Urinary bladder (tissue), 4 donors: ENCODE results near the gene SAMD4B. TPM values are rescaled to one million over a fixed set of nuclear protein-coding genes. Genes with fewer than 3 reads are reported as not detected.

Experiments used
- DNase-seq: peaks from one replicate; pipeline ENCODE4 v3.0.0-alpha.2; 2015; ENCODE audit errors: extremely low spot score
- H3K27ac ChIP-seq: one replicate; pipeline ENCODE4 v1.5.1; 2013; ENCODE audit warnings: low read depth, mild to moderate bottlenecking, moderate library complexity
- H3K36me3 ChIP-seq: one replicate; pipeline ENCODE4 v1.6.1; 2013; ENCODE audit warnings: mild to moderate bottlenecking, moderate library complexity; ENCODE audit not compliant: insufficient read depth
- H3K4me1 ChIP-seq: one replicate; pipeline ENCODE4 v1.6.1; 2013; ENCODE audit warnings: mild to moderate bottlenecking, moderate library complexity; ENCODE audit not compliant: insufficient read depth
- H3K4me3 ChIP-seq: one replicate; pipeline ENCODE4 v1.5.1; 2013; ENCODE audit warnings: low read depth, low read length
- WGBS: extraction: QIAGEN DNeasy Blood & Tissue Kit; methylation state at CpG from one replicate; pipeline ENCODE4 v1.1.7; 2013; 5-methylcytosine and 5-hydroxymethylcytosine counted together
- polyA plus RNA-seq: library from polyadenylated mRNA; stranded (reverse); fragments of 200-250 nt; gene quantifications from one replicate; pipeline ENCODE4 v1.2.3, GENCODE V29; 2013
- total RNA-seq: library from RNA; depleted of rRNA; stranded (reverse); fragments of >200 nt; gene quantifications from one replicate; pipeline ENCODE4 v1.2.3, GENCODE V29; 2014
- donor health status: healthy with polysubstance abuse.
- donor health status: healthy.

SAMD4B gene
- total and polyA plus RNA-seq, 2 donors, result 37.3 to 118 TPM

- Histone ChIP-seq H3K4me3 (peak overlapping the region; percentile 60), H3K4me1 (no peaks in the 10 kb centered on the region), H3K27ac (peak overlapping the region; percentile 91), H3K36me3 (peaks cover 11% of the 10 kb centered on the region)
- DNase-seq, result no peak
- 15% methylated on average over 22 of the region's 22 CpGs for WGBS
These were observed 63.9 kb downstream of the SAMD4B start for GRCh38 chr19:39405958-39406655.

- peak within 1 kb of the TSS; percentile 100 for H3K27ac ChIP-seq
- H3K4me3 ChIP-seq, result peak within 1 kb of the TSS; percentile 60
- H3K36me3 ChIP-seq, result peaks cover 11% of the 10 kb centered on the region
- DNase-seq, result no peak
- no peaks in the 10 kb centered on the region for H3K4me1 ChIP-seq
- WGBS, result 1% methylated on average over 56 of the region's 56 CpGs
These were observed 64.6 kb downstream of the SAMD4B start, which contains the start of gene ZFP36 for GRCh38 chr19:39406656-39407409. Gene ZFP36, plus strand, starts transcription at chr19:39406847. Its CDS starts 58 bp downstream, at chr19:39406905.

GRCh38 chr19:39407410-39407659, 65.1 kb downstream of the SAMD4B start:
- Histone ChIP-seq H3K36me3 (peaks cover 11% of the 10 kb centered on the region), H3K27ac (peak overlapping the region; percentile 100), H3K4me3 (peak overlapping the region; percentile 60), H3K4me1 (no peaks in the 10 kb centered on the region)
- no peak for DNase-seq
- under 1% methylated on average over 14 of the region's 14 CpGs for WGBS

- WGBS, result 17% methylated on average over 40 of the region's 40 CpGs
- no peak for DNase-seq
These were observed 65.6 kb downstream of the SAMD4B start for GRCh38 chr19:39407660-39408391.

GRCh38 chr19:39408392-39409207, 66.4 kb downstream of the SAMD4B start:
- H3K4me1 ChIP-seq, result no peaks in the 10 kb centered on the region
- WGBS, result 18% methylated on average over 20 of the region's 20 CpGs
- H3K27ac ChIP-seq, result peak overlapping the region; percentile 100
- peak overlapping the region; percentile 60 for H3K4me3 ChIP-seq
- DNase-seq, result no peak
- H3K36me3 ChIP-seq, result peaks cover 11% of the 10 kb centered on the region

More at GRCh38 chr19:39407660-39408391, 65.6 kb downstream of the SAMD4B start:
- H3K4me1 ChIP-seq, result no peaks in the 10 kb centered on the region
- H3K36me3 ChIP-seq, result peaks cover 11% of the 10 kb centered on the region
- peak overlapping the region; percentile 100 for H3K27ac ChIP-seq
- H3K4me3 ChIP-seq, result peak overlapping the region; percentile 60

- Histone ChIP-seq H3K27ac (peak overlapping the region; percentile 100), H3K4me3 (peak overlapping the region; percentile 60), H3K4me1 (no peaks in the 10 kb centered on the region), H3K36me3 (peaks cover 11% of the 10 kb centered on the region)
- no peak for DNase-seq
- 2% methylated on average over 52 of the region's 52 CpGs for WGBS
These were observed 67.2 kb downstream of the SAMD4B start for GRCh38 chr19:39409208-39410016.

- no peak for DNase-seq
- peak overlapping the region; percentile 52 for H3K4me3 ChIP-seq
- H3K36me3 ChIP-seq, result peaks cover 11% of the 10 kb centered on the region
- H3K27ac ChIP-seq, result peak overlapping the region; percentile 100
- 2% methylated on average over 35 of the region's 35 CpGs for WGBS
- no peaks in the 10 kb centered on the region for H3K4me1 ChIP-seq
These were observed 68.0 kb downstream of the SAMD4B start for GRCh38 chr19:39410017-39410830.

GRCh38 chr19:39410831-39411080, 68.5 kb downstream of the SAMD4B start:
- WGBS, result 41% methylated on average over 1 of the region's 1 CpG
- Histone ChIP-seq H3K36me3 (peaks cover 11% of the 10 kb centered on the region), H3K4me1 (no peaks in the 10 kb centered on the region), H3K27ac (peak overlapping the region; percentile 100), H3K4me3 (no peak overlapping the region)
- no peak for DNase-seq

GRCh38 chr19:39411081-39411831, 69.0 kb downstream of the SAMD4B start:
- Histone ChIP-seq H3K4me1 (no peaks in the 10 kb centered on the region), H3K4me3 (no peak overlapping the region), H3K36me3 (peaks cover 11% of the 10 kb centered on the region), H3K27ac (peak overlapping the region; percentile 100)
- DNase-seq, result no peak
- WGBS, result 12% methylated on average over 9 of the region's 9 CpGs

GRCh38 chr19:39411832-39412099, 69.5 kb downstream of the SAMD4B start:
- H3K36me3 ChIP-seq, result peaks cover 11% of the 10 kb centered on the region
- 0% methylated on average over 7 of the region's 7 CpGs for WGBS
- H3K4me1 ChIP-seq, result no peaks in the 10 kb centered on the region
- H3K27ac ChIP-seq, result no peak overlapping the region
- no peak overlapping the region for H3K4me3 ChIP-seq
- peak; percentile 87 for DNase-seq

GRCh38 chr19:39412100-39412866, 70.1 kb downstream of the SAMD4B start, which contains the start of gene PLEKHG2:
Gene PLEKHG2, plus strand, starts transcription at chr19:39412669. Its CDS starts 1,418 bp downstream, at chr19:39414087.
- WGBS, result under 1% methylated on average over 60 of the region's 60 CpGs
- Histone ChIP-seq H3K4me3 (peak within 1 kb of the TSS; percentile 60), H3K36me3 (peaks cover 11% of the 10 kb centered on the region), H3K4me1 (no peaks in the 10 kb centered on the region), H3K27ac (peak within 1 kb of the TSS; percentile 100)
- DNase-seq, result peak; percentile 99
